Erythroblast (primary cell): ENCODE results near the gene FBXL5.
"Not testable (repeated sequence)": the region's sequence is repeated elsewhere in the genome, so short reads cannot be mapped to it uniquely, and the experiment has no call there.

Source experiments
- DNase-seq, 2 experiments: peaks; one replicate each; lab custom pipeline; 2025; lab: John Stamatoyannopoulos, UW
- GATA1 ChIP-seq: IDR thresholded peaks from 2 replicates; pipeline ENCODE4 v1.6.1; 2011; ENCODE audit warnings: low read depth, mild to moderate bottlenecking, control low read depth, low read length, moderate library complexity
- POLR2A ChIP-seq: IDR thresholded peaks from 2 replicates; pipeline ENCODE4 v1.6.1; 2011; ENCODE audit warnings: mild to moderate bottlenecking, low read length

Gene FBXL5

GRCh38 chr4:15651676-15652075, 3.5 kb downstream of the FBXL5 start:
- TF ChIP-seq GATA1 (no peak), POLR2A (no peak)
- DNase-seq, result no peak

GRCh38 chr4:15649914-15650545, 5.1 kb downstream of the FBXL5 start:
- no peak for TF ChIP-seq POLR2A
- TF ChIP-seq GATA1, result no peak
- peak; percentile 86 to 87 for DNase-seq

- no peak for DNase-seq
- no peak for TF ChIP-seq GATA1
- TF ChIP-seq POLR2A, result no peak
Measured at GRCh38 chr4:15648600-15648999, 6.6 kb downstream of the FBXL5 start.

GRCh38 chr4:15638418-15638817, 16.7 kb downstream of the FBXL5 start:
- TF ChIP-seq POLR2A (no peak), GATA1 (no peak)

GRCh38 chr4:15636818-15637217, 18.3 kb downstream of the FBXL5 start:
- no peak for TF ChIP-seq POLR2A
- no peak for TF ChIP-seq GATA1
- DNase-seq, result no peak

More at GRCh38 chr4:15638418-15638817, 16.7 kb downstream of the FBXL5 start:
- DNase-seq, result no peak

- DNase-seq, result not testable (repeated sequence)
Measured at GRCh38 chr4:15617407-15617806, 37.8 kb downstream of the FBXL5 start.

- not testable (repeated sequence) for DNase-seq
Measured at GRCh38 chr4:15614891-15615290, 40.3 kb downstream of the FBXL5 start.

- no peak for DNase-seq
- TF ChIP-seq POLR2A, result no peak
- TF ChIP-seq GATA1, result no peak
Measured at GRCh38 chr4:15612136-15612535, 43.0 kb downstream of the FBXL5 start.

GRCh38 chr4:15610855-15611254, 44.3 kb downstream of the FBXL5 start:
- no peak for TF ChIP-seq POLR2A
- TF ChIP-seq GATA1, result no peak
- peak; percentile 6 to 54 for DNase-seq

- DNase-seq, result no peak
- TF ChIP-seq POLR2A (no peak), GATA1 (no peak)
Measured at GRCh38 chr4:15605537-15605936, 49.6 kb downstream of the FBXL5 start.

- TF ChIP-seq POLR2A (no peak), GATA1 (no peak)
- no peak for DNase-seq
Measured at GRCh38 chr4:15601862-15602261, 53.3 kb downstream of the FBXL5 start.

- TF ChIP-seq GATA1 (no peak), POLR2A (no peak)
- DNase-seq, result no peak
Measured at GRCh38 chr4:15600176-15600575, 55.0 kb downstream of the FBXL5 start.

GRCh38 chr4:15598644-15599043, 56.5 kb downstream of the FBXL5 start:
- TF ChIP-seq POLR2A (no peak), GATA1 (no peak)
- no peak for DNase-seq

- no peak for DNase-seq
- no peak for TF ChIP-seq GATA1
Measured at GRCh38 chr4:15592799-15593198, 62.4 kb downstream of the FBXL5 start.

GRCh38 chr4:15587649-15588048, 67.5 kb downstream of the FBXL5 start:
- TF ChIP-seq GATA1 (no peak), POLR2A (no peak)
- DNase-seq, result no peak
